ENCODE measurements around the gene SBK3. TPM values are rescaled to one million over a fixed set of nuclear protein-coding genes. Genes with fewer than 3 reads are reported as not detected.

SBK3 gene
- total RNA-seq, 1 experiment from 2014 or later = not detected

DNA sequence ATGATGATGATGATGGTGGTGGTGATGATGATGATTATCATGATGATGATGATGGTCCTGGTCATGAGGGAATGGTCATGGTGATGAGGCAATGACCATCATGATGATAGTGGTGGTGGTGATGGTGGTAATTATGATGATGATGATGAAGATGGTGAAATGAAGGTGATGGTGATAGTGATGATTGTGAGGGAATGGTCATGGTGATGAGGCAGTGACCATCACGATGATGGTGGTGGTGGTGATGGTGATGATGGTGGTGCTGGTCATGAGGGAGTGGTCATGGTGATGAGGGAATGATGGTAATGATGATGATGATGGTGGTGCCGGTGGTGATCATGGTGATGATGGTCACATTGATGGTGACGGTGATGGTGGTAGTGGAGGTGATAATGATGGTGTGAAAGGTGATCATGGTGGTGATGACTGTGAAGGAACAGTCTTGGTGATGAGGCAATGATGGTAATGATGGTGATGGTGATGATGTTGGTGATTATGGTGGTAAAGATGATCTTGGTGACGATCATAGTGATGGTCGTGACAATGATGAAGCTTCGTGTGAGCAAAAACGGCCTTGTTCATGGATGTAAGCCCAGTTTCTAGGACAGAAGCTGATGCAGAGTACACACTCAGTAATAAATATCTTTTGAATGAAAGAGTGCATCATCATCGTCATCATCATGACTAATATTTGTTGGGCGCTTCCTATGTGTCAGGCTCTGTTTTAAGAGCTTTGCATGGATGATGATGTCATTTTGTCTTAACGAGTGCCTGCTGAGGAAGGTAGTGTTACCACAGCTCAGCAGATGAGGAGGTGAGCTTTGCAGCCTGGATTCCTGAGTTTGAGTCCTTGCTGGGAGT lies 25.7 kb downstream of the SBK3 start:
- peak; percentile 39 for DNase-seq (ENCODE audit: unreplicated experiment)
- ChIA-PET POLR2A (interaction anchor here (0.8 kb wide), 1 partner anchor 61 kb away, joined by 4 read pairs; the partner anchor contains the start of gene ZNF579), CTCF (interaction anchor here (0.6 to 1.3 kb wide), 3 partner anchors 8 to 113 kb away, joined by 3 to 4 read pairs (median 4); no protein-coding TSS in a partner anchor)
- peaks cover 5% of the 10 kb centered on the region for H3K27me3 Mint-ChIP-seq (ENCODE audit: insufficient read depth, unreplicated experiment)
- H3K27ac Mint-ChIP-seq (ENCODE audit: low read depth, unreplicated experiment) = no peak overlapping the region
- no peaks in the 10 kb centered on the region for H3K9me3 Mint-ChIP-seq (ENCODE audit: unreplicated experiment)
- no TSS peak for BruUV-seq (replicated peaks)
- intact Hi-C loops (cut with micrococcal nuclease) = no loop called here
- H3K4me3 Mint-ChIP-seq (ENCODE audit: unreplicated experiment) = no peak overlapping the region
- no peaks in the 10 kb centered on the region for H3K36me3 Mint-ChIP-seq (ENCODE audit: insufficient read depth, unreplicated experiment)
- H3K4me1 Mint-ChIP-seq (ENCODE audit: insufficient read depth, unreplicated experiment) = peaks cover 5% of the 10 kb centered on the region
- TF ChIP-seq, protein P1, sequence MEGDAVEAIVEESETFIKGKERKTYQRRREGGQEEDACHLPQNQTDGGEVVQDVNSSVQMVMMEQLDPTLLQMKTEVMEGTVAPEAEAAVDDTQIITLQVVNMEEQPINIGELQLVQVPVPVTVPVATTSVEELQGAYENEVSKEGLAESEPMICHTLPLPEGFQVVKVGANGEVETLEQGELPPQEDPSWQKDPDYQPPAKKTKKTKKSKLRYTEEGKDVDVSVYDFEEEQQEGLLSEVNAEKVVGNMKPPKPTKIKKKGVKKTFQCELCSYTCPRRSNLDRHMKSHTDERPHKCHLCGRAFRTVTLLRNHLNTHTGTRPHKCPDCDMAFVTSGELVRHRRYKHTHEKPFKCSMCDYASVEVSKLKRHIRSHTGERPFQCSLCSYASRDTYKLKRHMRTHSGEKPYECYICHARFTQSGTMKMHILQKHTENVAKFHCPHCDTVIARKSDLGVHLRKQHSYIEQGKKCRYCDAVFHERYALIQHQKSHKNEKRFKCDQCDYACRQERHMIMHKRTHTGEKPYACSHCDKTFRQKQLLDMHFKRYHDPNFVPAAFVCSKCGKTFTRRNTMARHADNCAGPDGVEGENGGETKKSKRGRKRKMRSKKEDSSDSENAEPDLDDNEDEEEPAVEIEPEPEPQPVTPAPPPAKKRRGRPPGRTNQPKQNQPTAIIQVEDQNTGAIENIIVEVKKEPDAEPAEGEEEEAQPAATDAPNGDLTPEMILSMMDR (IDR thresholded peaks at IDR 0.05; ENCODE audit: unreplicated experiment) = no peak

DNA sequence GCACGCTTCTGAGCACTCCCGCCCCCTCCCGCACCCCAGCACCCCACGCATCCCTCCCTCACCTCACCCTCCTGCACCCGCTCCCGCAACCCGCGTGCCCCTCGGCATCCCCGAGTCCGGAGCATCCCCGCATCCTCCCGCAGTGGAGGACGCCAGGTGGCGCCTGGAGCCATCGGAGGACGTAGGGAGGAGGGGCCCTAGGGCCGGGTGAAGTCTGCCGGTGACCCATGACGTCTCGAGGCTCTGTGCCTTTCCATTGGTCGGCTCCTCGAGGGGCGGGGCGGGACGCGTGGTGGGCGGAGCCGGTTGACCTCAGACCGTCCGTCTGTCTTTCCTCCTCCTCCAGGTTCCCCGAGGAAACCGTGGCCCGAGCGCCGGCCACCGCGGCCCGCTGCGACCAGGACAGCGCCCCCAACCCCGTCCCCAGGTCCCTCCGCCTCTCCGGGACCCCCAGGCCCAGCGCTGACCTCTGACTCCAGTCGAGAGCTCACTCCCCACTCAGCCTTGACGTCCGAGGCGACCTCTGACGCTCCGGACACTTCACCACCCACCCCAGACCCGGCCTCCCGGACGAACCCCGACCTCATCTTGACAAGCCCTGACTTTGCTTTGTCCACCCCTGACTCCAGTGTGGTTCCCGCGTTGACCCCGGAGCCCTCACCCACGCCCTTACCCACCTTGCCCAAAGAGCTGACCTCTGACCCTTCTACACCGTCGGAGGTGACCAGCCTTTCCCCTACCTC lies 28.3 kb downstream of the SBK3 start:
- peak; percentile 94 for DNase-seq (ENCODE audit: unreplicated experiment)
- POLR2A ChIA-PET = interaction anchor here (0.6 to 1.3 kb wide), 6 partner anchors 49 to 159 kb away, joined by 3 to 4 read pairs (median 3); no protein-coding TSS in a partner anchor
- CTCF ChIA-PET = interaction anchor here (0.6 to 8.4 kb wide), 20 partner anchors 9 to 132 kb away, joined by 3 to 122 read pairs (median 4); partner anchors contain the start of gene ZNF865
- TF ChIP-seq, protein P1 (IDR thresholded peaks at IDR 0.05; ENCODE audit: unreplicated experiment) = peak; percentile 79
- peak overlapping the region; percentile 74 for H3K27ac Mint-ChIP-seq (ENCODE audit: low read depth, unreplicated experiment)
- H3K4me3 Mint-ChIP-seq (ENCODE audit: unreplicated experiment) = peak overlapping the region; percentile 73
- no TSS peak for BruUV-seq (replicated peaks)
- H3K4me1 Mint-ChIP-seq (ENCODE audit: insufficient read depth, unreplicated experiment) = peaks cover 5% of the 10 kb centered on the region
- no peaks in the 10 kb centered on the region for H3K36me3 Mint-ChIP-seq (ENCODE audit: insufficient read depth, unreplicated experiment)
- intact Hi-C loops (cut with micrococcal nuclease) = loop anchor here (1.0 kb wide), 2 partner anchors 89 to 114 kb away; no protein-coding TSS in a partner anchor
- H3K9me3 Mint-ChIP-seq (ENCODE audit: unreplicated experiment) = no peaks in the 10 kb centered on the region
- peaks cover 11% of the 10 kb centered on the region for H3K27me3 Mint-ChIP-seq (ENCODE audit: insufficient read depth, unreplicated experiment)

DNA sequence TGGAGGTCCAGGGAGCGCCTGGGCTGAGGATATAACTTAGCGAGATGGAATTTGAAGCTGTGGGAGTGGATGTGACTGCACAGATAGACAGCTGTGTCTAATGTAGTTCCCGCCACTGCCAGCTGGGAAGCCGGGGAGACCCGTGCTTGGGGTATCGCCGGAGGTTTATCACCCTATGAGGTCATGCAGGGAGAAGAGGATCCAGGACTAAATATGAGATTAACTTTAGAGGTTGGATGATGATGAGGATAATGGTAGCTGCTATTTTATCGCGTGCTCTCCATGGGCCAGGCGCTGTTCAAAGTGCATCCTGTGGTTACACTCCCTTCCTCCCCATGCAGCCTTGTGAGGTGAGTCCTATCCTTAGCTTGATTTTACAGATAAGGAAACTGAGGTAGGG lies 37.2 kb downstream of the SBK3 start:
- BruUV-seq (replicated peaks) = no TSS peak
- CTCF ChIA-PET = interaction anchor here (0.6 to 1.9 kb wide), 7 partner anchors 8 to 367 kb away, joined by 3 to 11 read pairs (median 4); no protein-coding TSS in a partner anchor
- Mint-ChIP-seq H3K4me3 (ENCODE audit: unreplicated experiment) (no peak overlapping the region), H3K27ac (ENCODE audit: low read depth, unreplicated experiment) (no peak overlapping the region), H3K4me1 (ENCODE audit: insufficient read depth, unreplicated experiment) (no peaks in the 10 kb centered on the region), H3K36me3 (ENCODE audit: insufficient read depth, unreplicated experiment) (peaks cover 6% of the 10 kb centered on the region), H3K27me3 (ENCODE audit: insufficient read depth, unreplicated experiment) (no peaks in the 10 kb centered on the region), H3K9me3 (ENCODE audit: unreplicated experiment) (no peaks in the 10 kb centered on the region)
- intact Hi-C loops (cut with micrococcal nuclease) = loop anchor here (10.0 kb wide), 1 partner anchor 93 kb away; no protein-coding TSS in a partner anchor
- DNase-seq (ENCODE audit: unreplicated experiment) = no peak
- POLR2A ChIA-PET = no interaction called here
- TF ChIP-seq, protein P1 (IDR thresholded peaks at IDR 0.05; ENCODE audit: unreplicated experiment) = no peak
